HepG2 (cell line): Measurements from ENCODE around the gene NUTF2. TPM values are rescaled to one million over a fixed set of nuclear protein-coding genes. Genes with fewer than 3 reads are reported as not detected.
A peak's percentile ranks its signal among the peaks of the same experiment; 100 is the strongest.

Source experiments
- FOXK2 ChIP-seq: fragments of 450-650 bp; IDR thresholded peaks from 2 replicates; pipeline ENCODE4 v1.6.1; 2016
- HOXA5 ChIP-seq: sonication (generic); formaldehyde crosslinking; IDR thresholded peaks from 2 replicates; pipeline ENCODE4 v1.4.0; 2020; ENCODE audit warnings: missing genetic modification reagents
- MED1 ChIP-seq: sonication (generic); formaldehyde crosslinking; IDR thresholded peaks from 2 replicates; pipeline ENCODE4 v1.4.0; 2020; ENCODE audit warnings: missing genetic modification reagents
- NFE2 ChIP-seq: sonication (generic); formaldehyde crosslinking; IDR thresholded peaks from 2 replicates; pipeline ENCODE4 v1.4.0; 2020; ENCODE audit warnings: missing genetic modification reagents
- RAD21 ChIP-seq: fragments of 450-650 bp; formaldehyde crosslinking; IDR thresholded peaks from 2 replicates; pipeline ENCODE4 v1.5.0; 2020; ENCODE audit warnings: mild to moderate bottlenecking
- SALL1 ChIP-seq: sonication (generic); formaldehyde crosslinking; IDR thresholded peaks from 2 replicates; pipeline ENCODE4 v1.8.0; 2022; ENCODE audit warnings: mild to moderate bottlenecking, missing genetic modification reagents
- SP140L ChIP-seq: sonication (generic); formaldehyde crosslinking; IDR thresholded peaks from 2 replicates; pipeline ENCODE4 v1.4.0; 2020; ENCODE audit warnings: missing genetic modification reagents, borderline replicate concordance
- TFAP4 ChIP-seq: sonication (generic); IDR thresholded peaks from 2 replicates; pipeline ENCODE4 v1.6.1; 2016; ENCODE audit warnings: low read depth, borderline replicate concordance
- THAP7 ChIP-seq: sonication (generic); formaldehyde crosslinking; IDR thresholded peaks from 2 replicates; pipeline ENCODE4 v1.8.1; 2023; ENCODE audit warnings: mild to moderate bottlenecking, missing genetic modification reagents
- TOPORS ChIP-seq: sonication (generic); formaldehyde crosslinking; IDR thresholded peaks from 2 replicates; pipeline ENCODE4 v1.8.0; 2023; ENCODE audit warnings: mild to moderate bottlenecking, missing genetic modification reagents
- ZFP1 ChIP-seq: IDR thresholded peaks from 2 replicates; pipeline ENCODE4 v1.6.1; 2016
- ZNF713 ChIP-seq: sonication (generic); formaldehyde crosslinking; IDR thresholded peaks from 2 replicates; pipeline ENCODE4 v1.4.0; 2020; ENCODE audit warnings: mild to moderate bottlenecking, missing genetic modification reagents
- ZNF724P ChIP-seq: sonication (generic); formaldehyde crosslinking; IDR thresholded peaks from 2 replicates; pipeline ENCODE4 v1.8.0; 2022; ENCODE audit warnings: missing genetic modification reagents, borderline replicate concordance
- ZNF773 ChIP-seq: sonication (generic); formaldehyde crosslinking; IDR thresholded peaks from 2 replicates; pipeline ENCODE4 v1.4.0; 2020; ENCODE audit warnings: missing genetic modification reagents, borderline replicate concordance
- ZNF790 ChIP-seq: sonication (generic); formaldehyde crosslinking; IDR thresholded peaks from 2 replicates; pipeline ENCODE4 v1.8.0; 2022; ENCODE audit warnings: missing genetic modification reagents, mild to moderate bottlenecking, borderline replicate concordance
- ZNF816 ChIP-seq: sonication (generic); formaldehyde crosslinking; IDR thresholded peaks from 2 replicates; pipeline ENCODE4 v1.8.0; 2022; ENCODE audit warnings: missing genetic modification reagents, mild to moderate bottlenecking, borderline replicate concordance
- polyA plus RNA-seq, 8 experiments: library from polyadenylated mRNA; depleted of rRNA in 3 of 8; stranded (reverse) in 7 of 8; unstranded in 1 of 8; fragments of >200 nt; fragmentation: Illumina TruSeq in 4 of 8; extraction: Trizol in 4 of 8; gene quantifications; 2 replicates each; pipeline versions ENCODE4 v1.2.1 to v1.2.3, GENCODE V29; 2011 to 2016; ENCODE audit warnings: low read depth in 4 of 8, missing spikeins in 1 of 8, mixed read lengths in 1 of 8; ENCODE audit not compliant: insufficient read depth in 1 of 8
- total RNA-seq, 5 experiments: library from RNA; depleted of rRNA; stranded (reverse); fragments of >200 nt; fragmentation: Illumina TruSeq; extraction: Trizol; gene quantifications; 2 replicates each; pipeline ENCODE4 v1.2.3, GENCODE V29; 2016; ENCODE audit warnings: low read depth in 1 of 5
- TF ChIP-seq, protein P1 (sequence below): sonication (generic); formaldehyde crosslinking; IDR thresholded peaks from 2 replicates; pipeline ENCODE4 v1.4.0; 2020; ENCODE audit warnings: mild to moderate bottlenecking, missing genetic modification reagents, borderline replicate concordance
- TF ChIP-seq, protein P2 (sequence below): sonication (generic); formaldehyde crosslinking; IDR thresholded peaks from 2 replicates; pipeline ENCODE4 v1.5.0; 2020; ENCODE audit warnings: missing genetic modification reagents

The NUTF2 gene
- total and polyA plus RNA-seq, 2 of the 13 experiments (the other 11 are each of a cell fraction or from before 2014, with no cell fraction given), result 168 to 214 TPM

DNA sequence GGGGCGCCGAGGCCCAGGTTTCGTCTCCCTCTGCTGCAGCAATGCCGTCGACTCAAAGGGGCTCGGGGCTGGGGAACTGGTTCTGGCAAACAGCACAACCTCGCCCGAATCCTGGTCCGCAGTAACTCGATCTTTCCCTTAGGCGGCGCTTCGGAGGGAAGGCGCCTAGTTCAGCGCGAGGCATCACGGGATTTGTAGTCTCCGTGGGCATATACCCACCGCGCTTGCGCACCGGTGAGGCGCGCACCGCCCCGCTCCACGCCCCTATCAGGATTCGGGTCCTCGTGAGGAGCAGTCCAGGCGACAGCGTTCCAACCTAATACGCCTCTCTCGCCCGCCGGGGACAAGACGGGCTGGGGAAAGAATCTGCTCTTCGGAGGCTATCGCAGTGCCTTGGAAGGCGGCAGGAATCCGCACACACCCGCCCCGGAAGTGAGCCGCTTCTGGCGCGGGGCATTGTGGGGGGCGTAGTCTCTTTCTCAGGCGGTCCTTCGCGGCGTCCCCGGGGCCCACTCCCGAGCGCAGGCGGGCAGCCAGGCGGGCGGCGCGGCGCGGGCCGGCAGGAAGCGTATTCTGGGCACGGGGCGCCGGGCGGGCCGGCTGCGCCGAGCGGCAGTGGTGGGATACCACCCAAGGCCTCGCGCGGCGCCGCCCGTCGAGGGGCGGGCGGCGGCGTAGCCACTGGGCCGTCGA, 4.8 kb upstream of the NUTF2 start, which contains the start of gene THAP11 (continued):
- TF ChIP-seq, protein P1, sequence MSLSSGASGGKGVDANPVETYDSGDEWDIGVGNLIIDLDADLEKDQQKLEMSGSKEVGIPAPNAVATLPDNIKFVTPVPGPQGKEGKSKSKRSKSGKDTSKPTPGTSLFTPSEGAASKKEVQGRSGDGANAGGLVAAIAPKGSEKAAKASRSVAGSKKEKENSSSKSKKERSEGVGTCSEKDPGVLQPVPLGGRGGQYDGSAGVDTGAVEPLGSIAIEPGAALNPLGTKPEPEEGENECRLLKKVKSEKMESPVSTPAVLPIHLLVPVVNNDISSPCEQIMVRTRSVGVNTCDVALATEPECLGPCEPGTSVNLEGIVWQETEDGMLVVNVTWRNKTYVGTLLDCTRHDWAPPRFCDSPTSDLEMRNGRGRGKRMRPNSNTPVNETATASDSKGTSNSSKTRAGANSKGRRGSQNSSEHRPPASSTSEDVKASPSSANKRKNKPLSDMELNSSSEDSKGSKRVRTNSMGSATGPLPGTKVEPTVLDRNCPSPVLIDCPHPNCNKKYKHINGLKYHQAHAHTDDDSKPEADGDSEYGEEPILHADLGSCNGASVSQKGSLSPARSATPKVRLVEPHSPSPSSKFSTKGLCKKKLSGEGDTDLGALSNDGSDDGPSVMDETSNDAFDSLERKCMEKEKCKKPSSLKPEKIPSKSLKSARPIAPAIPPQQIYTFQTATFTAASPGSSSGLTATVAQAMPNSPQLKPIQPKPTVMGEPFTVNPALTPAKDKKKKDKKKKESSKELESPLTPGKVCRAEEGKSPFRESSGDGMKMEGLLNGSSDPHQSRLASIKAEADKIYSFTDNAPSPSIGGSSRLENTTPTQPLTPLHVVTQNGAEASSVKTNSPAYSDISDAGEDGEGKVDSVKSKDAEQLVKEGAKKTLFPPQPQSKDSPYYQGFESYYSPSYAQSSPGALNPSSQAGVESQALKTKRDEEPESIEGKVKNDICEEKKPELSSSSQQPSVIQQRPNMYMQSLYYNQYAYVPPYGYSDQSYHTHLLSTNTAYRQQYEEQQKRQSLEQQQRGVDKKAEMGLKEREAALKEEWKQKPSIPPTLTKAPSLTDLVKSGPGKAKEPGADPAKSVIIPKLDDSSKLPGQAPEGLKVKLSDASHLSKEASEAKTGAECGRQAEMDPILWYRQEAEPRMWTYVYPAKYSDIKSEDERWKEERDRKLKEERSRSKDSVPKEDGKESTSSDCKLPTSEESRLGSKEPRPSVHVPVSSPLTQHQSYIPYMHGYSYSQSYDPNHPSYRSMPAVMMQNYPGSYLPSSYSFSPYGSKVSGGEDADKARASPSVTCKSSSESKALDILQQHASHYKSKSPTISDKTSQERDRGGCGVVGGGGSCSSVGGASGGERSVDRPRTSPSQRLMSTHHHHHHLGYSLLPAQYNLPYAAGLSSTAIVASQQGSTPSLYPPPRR (CRISPR knock-in tag), result no peak
- TF ChIP-seq ZNF713 (CRISPR knock-in tag), result no peak
- TF ChIP-seq SP140L (CRISPR knock-in tag), result 0 out of 2 replicates have a peak, but pooled peaks have one; percentile 56
- TF ChIP-seq ZNF790 (CRISPR knock-in tag), result peak; percentile 88; the same call in 1 of the 2 replicates
- peak; percentile 54 for TF ChIP-seq RAD21 (CRISPR knock-in tag)
- peak; percentile 52 for TF ChIP-seq MED1
- TF ChIP-seq NFE2, result no peak
- no peak for TF ChIP-seq TFAP4
- peak; percentile 75; the same call in 1 of the 2 replicates for TF ChIP-seq ZFP1 (CRISPR knock-in tag)
- TF ChIP-seq TOPORS (CRISPR knock-in tag), result no peak; the same call in none of the 2 replicates
- TF ChIP-seq ZNF773 (CRISPR knock-in tag), result no peak
- peak; percentile 83 for TF ChIP-seq ZNF724P
- TF ChIP-seq HOXA5 (CRISPR knock-in tag), result no peak; the same call in 1 of the 2 replicates
- no peak for TF ChIP-seq FOXK2
- TF ChIP-seq ZNF816, result no peak
- TF ChIP-seq SALL1, result peak; percentile 60
- TF ChIP-seq, protein P2, sequence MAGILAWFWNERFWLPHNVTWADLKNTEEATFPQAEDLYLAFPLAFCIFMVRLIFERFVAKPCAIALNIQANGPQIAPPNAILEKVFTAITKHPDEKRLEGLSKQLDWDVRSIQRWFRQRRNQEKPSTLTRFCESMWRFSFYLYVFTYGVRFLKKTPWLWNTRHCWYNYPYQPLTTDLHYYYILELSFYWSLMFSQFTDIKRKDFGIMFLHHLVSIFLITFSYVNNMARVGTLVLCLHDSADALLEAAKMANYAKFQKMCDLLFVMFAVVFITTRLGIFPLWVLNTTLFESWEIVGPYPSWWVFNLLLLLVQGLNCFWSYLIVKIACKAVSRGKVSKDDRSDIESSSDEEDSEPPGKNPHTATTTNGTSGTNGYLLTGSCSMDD (CRISPR knock-in tag), result no peak
- TF ChIP-seq THAP7 (CRISPR knock-in tag), result 0 out of 2 replicates have a peak, but pooled peaks have one; percentile 4
